ENCODE measurements around the gene CCDC81. TPM values are rescaled to one million over a fixed set of nuclear protein-coding genes. Genes with fewer than 3 reads are reported as not detected.

Gene CCDC81
- total RNA-seq, 1 donor from 2014 or later: 0.52 TPM

DNA sequence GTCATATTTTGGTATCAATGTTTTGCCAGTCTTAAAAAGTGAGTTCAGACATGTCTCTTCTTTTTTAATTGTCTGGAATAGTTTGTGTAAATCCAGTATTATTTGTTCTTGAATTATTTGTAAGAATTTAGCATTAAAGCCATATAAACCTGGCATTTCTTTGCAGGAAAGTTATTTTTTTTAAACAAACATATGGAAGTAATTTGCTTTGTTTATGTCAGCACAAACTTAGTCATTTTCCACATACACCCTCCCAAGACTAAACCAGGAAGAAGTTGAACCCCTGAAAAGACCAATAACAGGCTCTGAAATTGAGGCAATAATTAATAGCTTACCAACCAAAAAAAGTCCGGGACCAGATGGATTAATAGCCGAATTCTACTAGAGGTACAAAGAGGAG, 9.1 kb upstream of the CCDC81 start:
- Histone ChIP-seq H3K4me1 (ENCODE audit: control insufficient read depth in 3 of 3, insufficient read depth in 3 of 3, low read length in 3 of 3) (peaks cover 0 to 9% (median 0%) of the 10 kb centered on the region in 3 donors), H3K27ac (ENCODE audit: low read depth, low read length) (no peak overlapping the region), H3K27me3 (ENCODE audit: control insufficient read depth in 3 of 3, insufficient read depth in 3 of 3, low read length in 3 of 3) (no peaks in the 10 kb centered on the region), H3K9ac (ENCODE audit: low read depth in 1 of 3, low read length in 3 of 3) (no peak overlapping the region), H3K9me3 (ENCODE audit: control insufficient read depth in 3 of 3, low read length in 3 of 3) (no peaks in the 10 kb centered on the region), H3K4me3 (ENCODE audit: low read length in 3 of 3) (no peak overlapping the region), H3K36me3 (ENCODE audit: control insufficient read depth in 3 of 3, insufficient read depth in 3 of 3, low read length in 3 of 3) (no peaks in the 10 kb centered on the region)

DNA sequence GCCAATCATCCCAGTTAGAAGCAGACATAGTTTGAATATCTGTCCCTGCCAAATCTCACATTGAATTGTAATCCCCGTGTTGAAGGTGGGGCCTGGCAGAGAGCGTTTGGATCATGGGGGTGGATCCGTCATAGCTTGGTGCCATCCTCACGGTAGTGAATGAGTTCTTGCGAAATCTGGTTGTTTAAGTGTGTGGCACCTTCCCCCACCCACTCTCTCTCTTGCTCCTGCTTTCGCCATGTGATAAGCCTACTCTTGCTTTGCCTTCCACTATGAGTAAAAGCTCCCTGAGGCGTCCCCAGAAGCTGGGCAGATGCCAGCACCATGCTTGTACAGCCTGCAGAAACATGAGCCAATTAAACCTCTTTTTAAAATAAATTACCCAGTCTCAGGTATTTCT, 5.0 kb upstream of the CCDC81 start:
- no peaks in the 10 kb centered on the region for H3K9me3 ChIP-seq (ENCODE audit: control insufficient read depth in 3 of 3, low read length in 3 of 3)
- H3K4me3 ChIP-seq (ENCODE audit: low read length in 3 of 3): no peak overlapping the region
- no peak overlapping the region for H3K9ac ChIP-seq (ENCODE audit: low read depth in 1 of 3, low read length in 3 of 3)
- H3K27ac ChIP-seq (ENCODE audit: low read depth, low read length): peak overlapping the region; percentile 25
- no peaks in the 10 kb centered on the region for H3K36me3 ChIP-seq (ENCODE audit: control insufficient read depth in 3 of 3, insufficient read depth in 3 of 3, low read length in 3 of 3)
- H3K27me3 ChIP-seq (ENCODE audit: control insufficient read depth in 3 of 3, insufficient read depth in 3 of 3, low read length in 3 of 3): no peaks in the 10 kb centered on the region
- peaks cover 0 to 12% (median 0%) of the 10 kb centered on the region in 3 donors for H3K4me1 ChIP-seq (ENCODE audit: control insufficient read depth in 3 of 3, insufficient read depth in 3 of 3, low read length in 3 of 3)

DNA sequence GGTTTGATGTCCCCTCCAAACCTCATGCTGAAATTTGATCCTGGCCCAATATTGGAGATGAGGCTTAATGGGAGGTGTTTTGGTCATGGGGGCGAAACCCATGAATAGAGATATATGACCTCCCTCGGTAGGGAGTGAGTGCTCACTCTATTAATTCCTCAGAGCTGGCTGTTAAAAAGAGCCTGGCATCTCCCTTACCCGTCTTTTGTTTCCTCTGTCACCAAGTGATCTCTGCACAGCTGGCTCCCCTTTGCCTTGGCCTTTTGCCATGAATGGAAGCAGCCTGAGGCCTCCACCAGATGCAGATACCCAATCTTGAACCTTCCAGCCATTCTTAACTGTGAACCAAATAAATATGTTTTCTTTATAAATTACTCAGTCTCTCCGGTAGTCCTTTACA, 4.5 kb upstream of the CCDC81 start:
- Histone ChIP-seq H3K4me1 (ENCODE audit: control insufficient read depth in 3 of 3, insufficient read depth in 3 of 3, low read length in 3 of 3) (peaks cover 0 to 12% (median 0%) of the 10 kb centered on the region in 3 donors), H3K36me3 (ENCODE audit: control insufficient read depth in 3 of 3, insufficient read depth in 3 of 3, low read length in 3 of 3) (no peaks in the 10 kb centered on the region), H3K27ac (ENCODE audit: low read depth, low read length) (peak overlapping the region; percentile 25), H3K27me3 (ENCODE audit: control insufficient read depth in 3 of 3, insufficient read depth in 3 of 3, low read length in 3 of 3) (no peaks in the 10 kb centered on the region), H3K9ac (ENCODE audit: low read depth in 1 of 3, low read length in 3 of 3) (no peak overlapping the region), H3K4me3 (ENCODE audit: low read length in 3 of 3) (no peak overlapping the region), H3K9me3 (ENCODE audit: control insufficient read depth in 3 of 3, low read length in 3 of 3) (no peaks in the 10 kb centered on the region)

DNA sequence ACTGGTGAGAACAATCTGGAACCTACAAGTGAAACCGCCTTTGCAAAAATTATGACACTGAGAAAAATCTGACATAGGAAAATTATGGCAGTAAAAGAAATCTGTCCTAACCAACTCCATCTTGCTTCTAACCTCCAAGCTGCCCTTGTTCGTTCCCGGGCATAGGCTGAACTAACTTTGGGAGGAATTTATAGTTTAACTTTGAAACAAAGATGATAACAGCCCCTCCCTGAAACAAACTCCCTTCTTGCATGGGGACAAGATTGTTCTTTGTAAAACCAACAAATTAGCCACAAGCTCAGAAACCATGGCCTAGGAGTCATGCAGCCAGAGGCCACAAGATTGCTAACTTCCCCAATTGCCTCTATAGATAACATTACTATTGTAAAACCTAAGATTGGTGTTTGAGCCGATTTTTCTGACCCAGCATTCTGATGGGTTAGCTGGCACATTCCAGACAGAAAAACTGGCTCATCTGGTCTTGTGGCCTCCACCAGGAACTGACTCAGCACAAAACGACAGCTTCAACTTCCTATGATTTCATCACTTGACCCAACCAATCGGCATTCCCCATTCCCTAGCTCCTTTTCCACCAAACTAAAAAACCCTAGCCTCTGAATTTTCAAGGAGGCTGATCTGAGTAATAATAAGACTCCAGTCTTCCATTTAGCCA, 3.6 kb upstream of the CCDC81 start:
- no peaks in the 10 kb centered on the region for H3K9me3 ChIP-seq (ENCODE audit: control insufficient read depth in 3 of 3, low read length in 3 of 3)
- no peaks in the 10 kb centered on the region for H3K27me3 ChIP-seq (ENCODE audit: control insufficient read depth in 3 of 3, insufficient read depth in 3 of 3, low read length in 3 of 3)
- no peak overlapping the region for H3K4me3 ChIP-seq (ENCODE audit: low read length in 3 of 3)
- no peak overlapping the region for H3K27ac ChIP-seq (ENCODE audit: low read depth, low read length)
- no peak overlapping the region for H3K9ac ChIP-seq (ENCODE audit: low read depth in 1 of 3, low read length in 3 of 3)
- peaks cover 0 to 12% (median 0%) of the 10 kb centered on the region in 3 donors for H3K4me1 ChIP-seq (ENCODE audit: control insufficient read depth in 3 of 3, insufficient read depth in 3 of 3, low read length in 3 of 3)
- H3K36me3 ChIP-seq (ENCODE audit: control insufficient read depth in 3 of 3, insufficient read depth in 3 of 3, low read length in 3 of 3): no peaks in the 10 kb centered on the region

DNA sequence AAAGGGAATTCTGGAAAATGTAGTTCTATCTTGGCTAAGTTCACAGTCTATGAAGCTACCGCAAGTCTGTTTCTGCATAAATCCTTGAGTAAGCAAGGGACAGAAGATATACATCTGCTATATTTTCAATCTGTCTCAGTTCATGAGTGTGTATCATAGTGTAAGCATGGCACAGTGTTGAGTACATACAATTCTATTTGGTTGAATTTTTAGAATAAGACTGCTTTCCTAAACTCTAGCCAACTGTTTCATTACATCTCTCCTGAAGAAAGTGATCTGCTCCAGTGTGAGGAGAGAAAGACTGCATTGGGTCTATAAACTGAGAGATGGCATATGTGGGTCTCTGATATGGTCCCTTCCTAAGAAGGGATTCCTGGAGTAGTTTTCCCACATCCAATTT, 2.6 kb upstream of the CCDC81 start:
- H3K4me3 ChIP-seq (ENCODE audit: low read length in 3 of 3): no peak overlapping the region
- H3K27me3 ChIP-seq (ENCODE audit: control insufficient read depth in 3 of 3, insufficient read depth in 3 of 3, low read length in 3 of 3): no peaks in the 10 kb centered on the region

DNA sequence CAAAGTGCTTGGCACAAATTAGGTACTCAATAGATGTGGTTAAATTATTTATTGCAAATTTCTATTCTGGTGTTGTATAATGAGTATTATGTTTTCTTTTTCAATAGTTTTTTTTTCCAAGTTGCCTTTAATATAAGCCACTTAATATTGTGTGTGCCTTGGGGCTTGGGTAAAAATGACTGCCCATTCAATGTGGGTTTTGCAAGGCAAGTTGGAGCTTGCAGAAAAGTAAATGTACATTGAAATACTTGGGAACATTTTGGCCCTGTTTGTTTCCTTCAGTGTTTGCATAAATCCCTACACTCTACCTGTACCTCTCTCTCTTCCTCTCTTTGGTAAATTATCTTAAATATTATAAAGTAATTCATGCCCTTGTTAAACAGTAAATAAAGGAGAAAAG, 2.1 kb upstream of the CCDC81 start:
- Histone ChIP-seq H3K27ac (ENCODE audit: low read depth, low read length) (no peak overlapping the region), H3K27me3 (ENCODE audit: control insufficient read depth in 3 of 3, insufficient read depth in 3 of 3, low read length in 3 of 3) (no peaks in the 10 kb centered on the region), H3K9ac (ENCODE audit: low read depth in 1 of 3, low read length in 3 of 3) (no peak overlapping the region), H3K9me3 (ENCODE audit: control insufficient read depth in 3 of 3, low read length in 3 of 3) (no peaks in the 10 kb centered on the region), H3K4me1 (ENCODE audit: control insufficient read depth in 3 of 3, insufficient read depth in 3 of 3, low read length in 3 of 3) (peaks cover 0 to 12% (median 0%) of the 10 kb centered on the region in 3 donors), H3K4me3 (ENCODE audit: low read length in 3 of 3) (no peak overlapping the region), H3K36me3 (ENCODE audit: control insufficient read depth in 3 of 3, insufficient read depth in 3 of 3, low read length in 3 of 3) (no peaks in the 10 kb centered on the region)

More for the DNA sequence above, 2.6 kb upstream of the CCDC81 start:
- Histone ChIP-seq H3K9me3 (ENCODE audit: control insufficient read depth in 3 of 3, low read length in 3 of 3) (no peaks in the 10 kb centered on the region), H3K9ac (ENCODE audit: low read depth in 1 of 3, low read length in 3 of 3) (no peak overlapping the region), H3K27ac (ENCODE audit: low read depth, low read length) (no peak overlapping the region), H3K36me3 (ENCODE audit: control insufficient read depth in 3 of 3, insufficient read depth in 3 of 3, low read length in 3 of 3) (no peaks in the 10 kb centered on the region), H3K4me1 (ENCODE audit: control insufficient read depth in 3 of 3, insufficient read depth in 3 of 3, low read length in 3 of 3) (peaks cover 0 to 12% (median 0%) of the 10 kb centered on the region in 3 donors)

DNA sequence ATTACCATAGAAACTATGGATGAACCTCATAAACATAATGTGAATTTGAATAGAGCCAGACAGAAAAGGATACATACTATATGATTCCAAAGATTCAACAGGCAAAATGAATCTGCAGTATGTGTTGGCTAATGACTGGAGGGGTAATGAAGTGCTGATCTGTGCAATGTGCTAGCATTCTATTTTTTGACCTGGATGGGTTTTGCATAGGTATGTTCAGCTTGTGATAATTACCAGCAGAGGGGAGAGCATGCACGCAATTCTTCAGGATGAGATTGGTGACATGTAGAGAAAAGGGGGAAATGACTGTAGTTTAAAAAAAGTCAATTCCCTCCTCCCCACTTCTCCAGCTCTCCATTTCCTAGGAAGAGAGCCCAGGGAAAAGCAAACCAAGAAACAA, 618 bp upstream of the CCDC81 start:
- Histone ChIP-seq H3K4me3 (ENCODE audit: low read length in 3 of 3) (no peak overlapping the region), H3K27me3 (ENCODE audit: control insufficient read depth in 3 of 3, insufficient read depth in 3 of 3, low read length in 3 of 3) (no peaks in the 10 kb centered on the region), H3K27ac (ENCODE audit: low read depth, low read length) (no peak overlapping the region), H3K4me1 (ENCODE audit: control insufficient read depth in 3 of 3, insufficient read depth in 3 of 3, low read length in 3 of 3) (peaks cover 0 to 12% (median 0%) of the 10 kb centered on the region in 3 donors), H3K36me3 (ENCODE audit: control insufficient read depth in 3 of 3, insufficient read depth in 3 of 3, low read length in 3 of 3) (no peaks in the 10 kb centered on the region), H3K9ac (ENCODE audit: low read depth in 1 of 3, low read length in 3 of 3) (no peak overlapping the region), H3K9me3 (ENCODE audit: control insufficient read depth in 3 of 3, low read length in 3 of 3) (no peaks in the 10 kb centered on the region)

DNA sequence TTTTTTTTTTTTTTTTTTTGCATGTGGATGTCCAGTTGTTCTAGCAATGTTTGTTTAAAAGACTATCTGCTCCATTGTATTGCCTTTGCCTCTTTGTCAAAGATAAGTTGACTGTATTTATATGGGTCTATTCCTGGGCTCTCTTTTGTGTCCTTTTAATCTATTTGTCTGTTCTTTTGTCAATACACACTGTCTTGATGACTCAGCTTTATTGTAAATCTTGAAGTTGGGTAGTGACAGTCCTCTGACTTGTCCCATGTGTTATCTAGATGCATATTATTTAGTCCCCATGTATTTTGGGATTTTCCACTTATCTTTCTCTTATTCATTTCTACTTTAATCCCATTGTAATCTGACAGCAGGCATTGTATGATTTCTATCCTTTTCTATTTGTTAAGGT, 3.3 kb downstream of the CCDC81 start:
- no peaks in the 10 kb centered on the region for H3K9me3 ChIP-seq (ENCODE audit: control insufficient read depth in 3 of 3, low read length in 3 of 3)
- H3K27me3 ChIP-seq (ENCODE audit: control insufficient read depth in 3 of 3, insufficient read depth in 3 of 3, low read length in 3 of 3): no peaks in the 10 kb centered on the region
- no peak overlapping the region for H3K27ac ChIP-seq (ENCODE audit: low read depth, low read length)
- H3K36me3 ChIP-seq (ENCODE audit: control insufficient read depth in 3 of 3, insufficient read depth in 3 of 3, low read length in 3 of 3): no peaks in the 10 kb centered on the region
- H3K4me1 ChIP-seq (ENCODE audit: control insufficient read depth in 3 of 3, insufficient read depth in 3 of 3, low read length in 3 of 3): no peaks in the 10 kb centered on the region
- H3K9ac ChIP-seq (ENCODE audit: low read depth in 1 of 3, low read length in 3 of 3): no peak overlapping the region
- no peak overlapping the region for H3K4me3 ChIP-seq (ENCODE audit: low read length in 3 of 3)

DNA sequence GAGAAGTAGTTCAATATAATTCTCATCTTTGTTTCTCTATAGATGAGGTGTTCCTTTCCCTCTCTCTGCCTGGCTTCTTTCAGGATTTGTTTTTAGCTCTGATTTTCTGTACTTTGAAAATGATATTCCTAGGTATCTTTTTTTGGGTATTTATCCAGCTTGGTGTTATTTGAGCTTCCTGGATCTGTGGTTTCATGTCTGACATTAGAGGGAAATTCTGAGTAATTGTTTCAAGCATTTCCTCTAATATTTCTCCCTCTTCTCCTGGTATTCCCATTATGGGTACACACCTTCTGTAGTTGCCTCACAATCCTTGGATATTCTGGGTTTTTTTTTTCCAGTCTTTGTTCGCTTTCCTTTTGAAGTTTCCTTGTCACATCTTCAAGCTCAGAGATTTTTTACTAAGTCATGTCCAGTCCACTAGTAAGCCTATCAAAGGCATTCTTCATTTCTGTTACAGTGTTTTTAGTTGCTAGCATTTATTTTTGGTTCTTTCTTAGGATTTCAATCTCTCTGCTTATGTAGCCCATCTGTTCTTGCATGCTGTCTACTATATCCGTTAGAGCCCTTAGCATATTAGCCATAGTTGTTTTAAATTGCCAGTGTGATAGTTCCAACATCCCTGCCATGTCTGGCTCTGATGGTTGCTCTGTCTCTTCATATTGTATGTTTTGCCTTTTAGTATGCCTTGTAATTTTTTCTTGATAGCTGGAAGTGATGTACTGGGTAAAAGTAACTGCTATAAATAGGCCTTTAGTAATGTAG, 5.8 kb downstream of the CCDC81 start:
- no peaks in the 10 kb centered on the region for H3K4me1 ChIP-seq (ENCODE audit: control insufficient read depth in 3 of 3, insufficient read depth in 3 of 3, low read length in 3 of 3)
- no peak overlapping the region for H3K27ac ChIP-seq (ENCODE audit: low read depth, low read length)
- no peak overlapping the region for H3K4me3 ChIP-seq (ENCODE audit: low read length in 3 of 3)
- no peaks in the 10 kb centered on the region for H3K9me3 ChIP-seq (ENCODE audit: control insufficient read depth in 3 of 3, low read length in 3 of 3)
- no peaks in the 10 kb centered on the region for H3K36me3 ChIP-seq (ENCODE audit: control insufficient read depth in 3 of 3, insufficient read depth in 3 of 3, low read length in 3 of 3)
- no peaks in the 10 kb centered on the region for H3K27me3 ChIP-seq (ENCODE audit: control insufficient read depth in 3 of 3, insufficient read depth in 3 of 3, low read length in 3 of 3)
- H3K9ac ChIP-seq (ENCODE audit: low read depth in 1 of 3, low read length in 3 of 3): no peak overlapping the region
